B cell (primary cell): ENCODE data around the gene FBXO24. TPM values are rescaled to one million over a fixed set of nuclear protein-coding genes. Genes with fewer than 3 reads are reported as not detected.

Source experiments
- ATAC-seq: fragments of 200-7000 bp; cut with Tn5 transposase; one replicate; pipeline ENCODE4 v1.10.0; 2021; ENCODE audit warnings: low read depth, mild to moderate bottlenecking, moderate number of reproducible peaks, moderate library complexity
- CTCF ChIA-PET: fragments of 350-600 bp; sonication (Branson Sonifier 250); formaldehyde crosslinking; loops from one replicate; lab custom pipeline; 2021; ENCODE audit warnings: antibody characterized with exemption, inconsistent platforms; lab: Charles Lee
- POLR2A ChIA-PET: fragments of 350-600 bp; sonication (Branson Sonifier 250); formaldehyde crosslinking; loops from one replicate; lab custom pipeline; 2021; ENCODE audit warnings: antibody characterized with exemption; lab: Charles Lee
- DNase-seq: peaks from one replicate; pipeline ENCODE4 v3.0.0; 2013
- H2AFZ ChIP-seq: 2 replicates; pipeline ENCODE4 v1.6.1; 2012; ENCODE audit warnings: mild to moderate bottlenecking, low read depth, low read length; ENCODE audit not compliant: insufficient read depth, poor library complexity, severe bottlenecking
- H3K27ac ChIP-seq, 2 donors: 1 replicate in 1 of 2; 2 replicates in 1 of 2; pipeline ENCODE4 v1.5.1; 2012 to 2013; ENCODE audit warnings: low read length in 2 of 2, mild to moderate bottlenecking in 2 of 2, moderate library complexity in 1 of 2
- H3K27me3 ChIP-seq, 4 experiments: fragments of 200-600 bp in 1 of 4; sonication (generic) in 1 of 4; replicated peaks in 1 of 4; 1 replicate in 2 of 4; 2 replicates in 2 of 4; pipeline versions ENCODE4 v1.6.1 to v1.7.0; 2013 to 2016; ENCODE audit warnings: low read length in 3 of 4, mild to moderate bottlenecking in 2 of 4, mixed read lengths in 1 of 4, moderate library complexity in 1 of 4; ENCODE audit not compliant: insufficient read depth in 4 of 4, control insufficient read depth in 3 of 4; ENCODE audit errors: control extremely low read depth in 1 of 4
- H3K36me3 ChIP-seq, 2 experiments: replicated peaks in 1 of 2; 1 replicate in 1 of 2; 2 replicates in 1 of 2; pipeline versions ENCODE4 v1.6.1 to v1.7.1; 2013; ENCODE audit warnings: low read length in 1 of 2; ENCODE audit not compliant: insufficient read depth in 2 of 2, control insufficient read depth in 1 of 2; ENCODE audit errors: control extremely low read depth in 1 of 2, extremely low read depth in 1 of 2
- H3K4me1 ChIP-seq, 2 donors: fragments of 200-600 bp in 1 of 2; sonication (generic) in 1 of 2; 1 replicate in 1 of 2; 2 replicates in 1 of 2; pipeline versions ENCODE4 v1.5.1 to v1.6.1; 2013 to 2017; ENCODE audit warnings: low read length in 2 of 2; ENCODE audit not compliant: control insufficient read depth in 2 of 2, insufficient read depth in 2 of 2
- H3K4me2 ChIP-seq: replicated peaks from 2 replicates; pipeline ENCODE3; 2012; ENCODE audit warnings: mild to moderate bottlenecking, low read depth, low read length; ENCODE audit not compliant: poor library complexity, severe bottlenecking
- H3K4me3 ChIP-seq, 5 experiments: fragments of 200-600 bp in 1 of 5; sonication (generic) in 1 of 5; 1 replicate in 3 of 5; 2 replicates in 2 of 5; pipeline versions ENCODE4 v1.5.1 to v1.7.0; 2011 to 2016; ENCODE audit warnings: low read length in 4 of 5, mild to moderate bottlenecking in 4 of 5, low read depth in 2 of 5, control low read depth in 1 of 5, moderate library complexity in 1 of 5; ENCODE audit not compliant: insufficient read depth in 1 of 5; ENCODE audit errors: control extremely low read depth in 1 of 5, extremely low read depth in 1 of 5
- H3K79me2 ChIP-seq: fragments of 200-600 bp; sonication (generic); one replicate; pipeline ENCODE4 v1.6.0; 2016; ENCODE audit warnings: low read length; ENCODE audit not compliant: control insufficient read depth, insufficient read depth
- H3K9ac ChIP-seq: fragments of 200-600 bp; sonication (generic); 2 replicates; pipeline ENCODE4 v1.6.1; 2017; ENCODE audit warnings: mild to moderate bottlenecking, low read length, moderate library complexity
- H3K9me3 ChIP-seq, 3 donors: one replicate each; pipeline versions ENCODE4 v1.6.1 to v1.7.1; 2013; ENCODE audit warnings: low read length in 2 of 3; ENCODE audit not compliant: control insufficient read depth in 2 of 3, insufficient read depth in 1 of 3; ENCODE audit errors: control extremely low read depth in 1 of 3
- H4K20me1 ChIP-seq: 2 replicates; pipeline ENCODE4 v1.6.0; 2012; ENCODE audit warnings: mild to moderate bottlenecking, low read length; ENCODE audit not compliant: insufficient read depth, control insufficient read depth, poor library complexity, severe bottlenecking
- H3K27ac Mint-ChIP-seq: one replicate; pipeline ENCODE4 v1.8.0; 2021; ENCODE audit warnings: mixed read lengths
- H3K27me3 Mint-ChIP-seq: one replicate; pipeline ENCODE4 v1.8.0; 2021; ENCODE audit warnings: mixed read lengths
- H3K4me1 Mint-ChIP-seq: one replicate; pipeline ENCODE4 v1.8.0; 2021; ENCODE audit warnings: mixed read lengths
- H3K4me3 Mint-ChIP-seq: one replicate; pipeline ENCODE4 v1.8.0; 2021; ENCODE audit warnings: mixed read lengths
- H3K9me3 Mint-ChIP-seq: one replicate; pipeline ENCODE4 v1.8.0; 2022; ENCODE audit warnings: mixed read lengths; ENCODE audit not compliant: insufficient read depth
- EZH2 ChIP-seq: IDR thresholded peaks from 2 replicates; pipeline ENCODE4 v1.6.1; 2012; ENCODE audit warnings: borderline replicate concordance, low read depth, mild to moderate bottlenecking, moderate library complexity, low read length; ENCODE audit not compliant: insufficient read depth, poor library complexity, severe bottlenecking
- WGBS: methylation state at CpG from one replicate; pipeline ENCODE4 v1.1.5; 2013; ENCODE audit warnings: missing lambda C conversion rate; ENCODE audit not compliant: insufficient coverage; 5-methylcytosine and 5-hydroxymethylcytosine counted together
- intact Hi-C: fragments of 100-400 bp; cut with micrococcal nuclease; formaldehyde crosslinking; loops from one replicate; pipeline ENCODE4 v1.10.0; 2022
- polyA plus RNA-seq: library from polyadenylated mRNA; depleted of rRNA; stranded (reverse); fragments of >200 nt; gene quantifications from 2 replicates; pipeline ENCODE4 v1.2.3, GENCODE V29; 2012
- total RNA-seq, 2 donors: library from RNA; stranded (reverse); fragments of 120-200 nt in 1 of 2; gene quantifications; 1 replicate in 1 of 2; 2 replicates in 1 of 2; pipeline versions ENCODE4 v1.2.3 to v1.2.4, GENCODE V29; 2013 to 2022
- TF ChIP-seq, protein P1 (sequence below): fragments of 200-600 bp; IDR thresholded peaks from one replicate; pipeline ENCODE4 v1.8.0; 2022; ENCODE audit warnings: antibody characterized with exemption, mild to moderate bottlenecking

Gene FBXO24
- total and polyA plus RNA-seq, 2 donors (not counting 1 experiment from before 2014, with no cell fraction given): 1.2 to 1.6 TPM

DNA sequence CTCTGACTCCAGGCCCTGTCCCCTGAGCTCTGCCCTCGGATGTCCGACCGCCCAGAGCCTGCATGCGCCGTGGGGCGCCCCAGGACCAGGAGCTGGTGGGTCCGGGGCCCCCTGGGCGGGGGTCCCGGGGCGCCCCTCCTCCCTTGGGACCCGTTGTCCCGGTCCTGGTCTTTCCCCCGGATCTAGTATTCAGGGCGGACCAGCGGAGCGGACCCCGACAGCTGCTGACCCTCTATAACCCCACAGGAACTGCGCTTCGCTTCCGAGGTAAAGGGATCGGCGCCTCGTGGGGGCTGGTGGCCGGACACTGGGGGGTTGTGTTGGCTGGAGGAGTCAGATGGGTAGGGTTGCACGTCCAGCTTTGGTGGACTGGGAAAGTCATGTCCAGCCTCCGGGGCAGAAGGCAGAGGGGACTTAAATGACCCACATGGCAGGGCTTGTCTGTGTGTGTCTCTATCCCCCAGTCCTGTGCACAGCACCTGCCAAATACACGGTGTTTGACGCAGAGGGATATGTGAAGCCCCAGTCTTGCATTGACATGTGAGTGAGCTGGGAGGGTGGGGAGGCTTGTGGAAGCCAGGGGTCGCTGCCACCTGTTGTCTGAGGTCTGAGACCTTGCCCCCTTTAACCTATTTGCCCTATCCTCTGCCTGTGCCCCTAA, 26.7 kb downstream of the FBXO24 start:
- H3K4me3 Mint-ChIP-seq: peak overlapping the region; percentile 93

DNA sequence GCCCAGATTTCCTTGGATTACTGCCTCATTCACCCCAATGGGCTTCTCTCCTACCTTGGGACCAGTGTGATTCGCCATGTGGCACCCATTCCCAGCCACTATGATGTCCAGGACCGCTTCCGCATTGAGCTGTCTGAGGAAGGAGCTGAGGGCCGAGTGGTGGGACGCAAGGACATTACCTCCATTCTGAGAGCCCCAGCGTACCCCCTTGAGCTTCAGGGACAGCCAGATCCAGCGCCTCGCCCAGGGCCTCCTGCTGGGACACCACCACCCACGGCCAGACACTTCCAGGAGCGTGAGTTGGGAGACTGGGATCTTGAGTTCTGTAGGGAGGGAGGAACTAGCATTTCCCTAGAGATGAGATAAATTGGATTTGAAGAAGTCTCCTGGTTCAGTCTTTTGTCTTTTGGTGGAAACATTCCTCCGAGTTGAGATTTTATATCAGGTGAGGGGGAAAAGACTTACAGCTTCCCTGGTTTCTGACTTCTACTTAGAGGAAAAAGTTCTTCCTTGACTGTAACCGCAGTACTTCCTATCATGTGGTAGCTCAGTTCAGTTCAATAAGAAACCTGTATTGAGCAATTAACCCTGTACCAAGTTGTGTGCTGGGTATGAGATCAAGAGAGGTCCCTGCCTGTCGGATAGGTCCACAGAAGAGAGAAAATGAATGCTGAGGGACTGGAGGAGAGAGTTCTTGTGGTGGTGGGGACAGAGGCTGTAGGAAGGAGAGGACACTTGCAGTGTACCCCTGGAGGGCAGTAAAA, 27.5 kb downstream of the FBXO24 start:
- intact Hi-C loops: loop anchor here (2.0 to 10.0 kb wide), 3 partner anchors 185 to 631 kb away; partner anchors contain the start of genes COPS6, FIS1, MEPCE and ZCWPW1
- Mint-ChIP-seq H3K9me3 (no peaks in the 10 kb centered on the region), H3K27me3 (no peaks in the 10 kb centered on the region), H3K4me1 (peaks cover 18% of the 10 kb centered on the region), H3K27ac (no peak overlapping the region), H3K4me3 (peak overlapping the region; percentile 78)
- Histone ChIP-seq H2AFZ (no peak overlapping the region), H3K4me3 (no peak overlapping the region), H4K20me1 (no peaks in the 10 kb centered on the region), H3K9me3 (no peaks in the 10 kb centered on the region), H3K36me3 (peaks cover 0 to 3% of the 10 kb centered on the region in 2 experiments), H3K4me1 (peaks cover 13 to 19% of the 10 kb centered on the region in 2 donors), H3K27ac (no peak overlapping the region), H3K9ac (no peak overlapping the region), H3K27me3 (no peaks in the 10 kb centered on the region), H3K4me2 (peak overlapping the region; percentile 96), H3K79me2 (no peaks in the 10 kb centered on the region)
- ChIA-PET CTCF (interaction anchor here (0.7 to 3.2 kb wide), 10 partner anchors 11 to 177 kb away, joined by 3 to 26 read pairs (median 7); partner anchors contain the start of genes GIGYF1, POP7 and PPP1R35), POLR2A (interaction anchor here (0.6 to 2.6 kb wide), 5 partner anchors 8 to 182 kb away, joined by 3 to 26 read pairs (median 5); partner anchors contain the start of genes FBXO24 and LRCH4)
- ATAC-seq (no peak), DNase-seq (no peak)
- 88% methylated on average over 12 of the region's 13 CpGs for WGBS
- no peak for TF ChIP-seq EZH2
- TF ChIP-seq, protein P1, sequence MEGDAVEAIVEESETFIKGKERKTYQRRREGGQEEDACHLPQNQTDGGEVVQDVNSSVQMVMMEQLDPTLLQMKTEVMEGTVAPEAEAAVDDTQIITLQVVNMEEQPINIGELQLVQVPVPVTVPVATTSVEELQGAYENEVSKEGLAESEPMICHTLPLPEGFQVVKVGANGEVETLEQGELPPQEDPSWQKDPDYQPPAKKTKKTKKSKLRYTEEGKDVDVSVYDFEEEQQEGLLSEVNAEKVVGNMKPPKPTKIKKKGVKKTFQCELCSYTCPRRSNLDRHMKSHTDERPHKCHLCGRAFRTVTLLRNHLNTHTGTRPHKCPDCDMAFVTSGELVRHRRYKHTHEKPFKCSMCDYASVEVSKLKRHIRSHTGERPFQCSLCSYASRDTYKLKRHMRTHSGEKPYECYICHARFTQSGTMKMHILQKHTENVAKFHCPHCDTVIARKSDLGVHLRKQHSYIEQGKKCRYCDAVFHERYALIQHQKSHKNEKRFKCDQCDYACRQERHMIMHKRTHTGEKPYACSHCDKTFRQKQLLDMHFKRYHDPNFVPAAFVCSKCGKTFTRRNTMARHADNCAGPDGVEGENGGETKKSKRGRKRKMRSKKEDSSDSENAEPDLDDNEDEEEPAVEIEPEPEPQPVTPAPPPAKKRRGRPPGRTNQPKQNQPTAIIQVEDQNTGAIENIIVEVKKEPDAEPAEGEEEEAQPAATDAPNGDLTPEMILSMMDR: no peak

More for the DNA sequence above, 26.7 kb downstream of the FBXO24 start:
- WGBS: 4% methylated on average over 22 of the region's 29 CpGs
- Mint-ChIP-seq H3K27me3 (no peaks in the 10 kb centered on the region), H3K4me1 (peaks cover 18% of the 10 kb centered on the region), H3K9me3 (no peaks in the 10 kb centered on the region), H3K27ac (no peak overlapping the region)
- Histone ChIP-seq H3K79me2 (no peaks in the 10 kb centered on the region), H3K4me3 (peak overlapping the region in 4 of 5 experiments; percentile 53 to 93 (median 77)), H3K4me1 (peaks cover 13 to 19% of the 10 kb centered on the region in 2 donors), H3K4me2 (peak overlapping the region; percentile 96), H3K9ac (peak overlapping the region; percentile 78), H2AFZ (peak overlapping the region; percentile 90), H3K36me3 (peaks cover 0 to 3% of the 10 kb centered on the region in 2 experiments), H3K9me3 (no peaks in the 10 kb centered on the region), H3K27me3 (no peaks in the 10 kb centered on the region), H3K27ac (peak overlapping the region in 1 of 2 donors; percentile 82), H4K20me1 (no peaks in the 10 kb centered on the region)
- ATAC-seq: no peak
- no peak for TF ChIP-seq EZH2
- intact Hi-C loops: loop anchor here (1.0 to 10.0 kb wide), 11 partner anchors 9 to 632 kb away; partner anchors contain the start of genes AGFG2, COPS6, FBXO24 and FIS1
- DNase-seq: peak; percentile 56
- ChIA-PET POLR2A (interaction anchor here (0.6 to 2.6 kb wide), 11 partner anchors 8 to 184 kb away, joined by 3 to 26 read pairs (median 9); partner anchors contain the start of genes FBXO24, GNB2, LRCH4 and MEPCE), CTCF (interaction anchor here (0.6 to 3.2 kb wide), 17 partner anchors 9 to 512 kb away, joined by 3 to 26 read pairs (median 5); partner anchors contain the start of genes AP4M1, FBXO24, GIGYF1 and MCM7)
